ENCODE measurements around the gene LRRC7. TPM values are rescaled to one million over a fixed set of nuclear protein-coding genes. Genes with fewer than 3 reads are reported as not detected.

LRRC7 gene
- total RNA-seq, 3 donors from 2014 or later (not counting 1 experiment from before 2014, with no cell fraction given) = not detected

DNA sequence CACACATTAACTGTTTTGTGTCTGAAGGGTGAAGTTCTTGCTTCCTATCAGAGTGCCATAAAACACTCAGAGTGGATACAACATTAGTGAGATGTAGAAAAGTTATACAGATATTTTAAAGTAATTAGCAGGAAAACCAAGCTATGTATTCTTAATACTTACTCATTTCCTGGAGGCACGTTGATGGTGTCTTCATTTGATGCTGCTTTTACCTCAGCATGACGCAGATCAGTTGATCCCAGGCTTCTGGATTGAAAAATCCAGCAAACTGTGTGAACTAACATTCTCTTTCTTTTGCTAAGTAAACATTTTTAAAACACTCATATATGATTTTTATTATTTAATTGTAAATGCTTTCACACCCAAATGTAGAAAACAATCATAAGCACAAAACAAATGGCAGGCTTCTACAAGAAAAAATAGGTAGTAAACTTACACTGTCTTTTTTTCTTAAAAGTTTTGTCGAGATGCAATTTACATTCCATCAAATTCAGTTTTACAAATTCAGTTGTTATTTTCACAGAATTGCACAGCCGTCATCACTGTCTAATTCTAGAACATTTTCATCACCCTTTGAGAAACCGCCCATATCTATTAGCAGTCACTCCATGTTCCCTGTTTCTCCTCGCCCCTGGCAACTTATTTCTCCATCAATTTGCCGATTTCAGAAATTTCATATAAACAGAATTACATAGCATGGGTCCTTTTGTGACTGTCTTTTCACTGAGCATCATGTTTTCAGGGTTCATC lies 198.9 kb downstream of the LRRC7 start:
- Mint-ChIP-seq H3K27ac (no peak overlapping the region), H3K36me3 (no peaks in the 10 kb centered on the region), H3K9me3 (peaks cover 10 to 13% of the 10 kb centered on the region in 2 donors), H3K4me3 (no peak overlapping the region), H3K4me1 (no peaks in the 10 kb centered on the region), H3K27me3 (ENCODE audit: low read depth in 2 of 2) (no peaks in the 10 kb centered on the region)
- Histone ChIP-seq H3K4me3 (ENCODE audit: low read length) (no peak overlapping the region), H3K4me1 (ENCODE audit: control insufficient read depth, insufficient read depth, low read length) (no peaks in the 10 kb centered on the region), H3K27me3 (ENCODE audit: control insufficient read depth, insufficient read depth, low read length) (no peaks in the 10 kb centered on the region), H3K36me3 (ENCODE audit: control insufficient read depth, insufficient read depth, low read length) (no peaks in the 10 kb centered on the region), H3K9me3 (ENCODE audit: control insufficient read depth, insufficient read depth, low read length) (no peaks in the 10 kb centered on the region), H3K27ac (ENCODE audit: low read length) (no peak overlapping the region)
- intact Hi-C loops (cut with micrococcal nuclease) = no loop called here
- DNase-seq = no peak
- ATAC-seq = no peak
- TF ChIP-seq, protein P1, sequence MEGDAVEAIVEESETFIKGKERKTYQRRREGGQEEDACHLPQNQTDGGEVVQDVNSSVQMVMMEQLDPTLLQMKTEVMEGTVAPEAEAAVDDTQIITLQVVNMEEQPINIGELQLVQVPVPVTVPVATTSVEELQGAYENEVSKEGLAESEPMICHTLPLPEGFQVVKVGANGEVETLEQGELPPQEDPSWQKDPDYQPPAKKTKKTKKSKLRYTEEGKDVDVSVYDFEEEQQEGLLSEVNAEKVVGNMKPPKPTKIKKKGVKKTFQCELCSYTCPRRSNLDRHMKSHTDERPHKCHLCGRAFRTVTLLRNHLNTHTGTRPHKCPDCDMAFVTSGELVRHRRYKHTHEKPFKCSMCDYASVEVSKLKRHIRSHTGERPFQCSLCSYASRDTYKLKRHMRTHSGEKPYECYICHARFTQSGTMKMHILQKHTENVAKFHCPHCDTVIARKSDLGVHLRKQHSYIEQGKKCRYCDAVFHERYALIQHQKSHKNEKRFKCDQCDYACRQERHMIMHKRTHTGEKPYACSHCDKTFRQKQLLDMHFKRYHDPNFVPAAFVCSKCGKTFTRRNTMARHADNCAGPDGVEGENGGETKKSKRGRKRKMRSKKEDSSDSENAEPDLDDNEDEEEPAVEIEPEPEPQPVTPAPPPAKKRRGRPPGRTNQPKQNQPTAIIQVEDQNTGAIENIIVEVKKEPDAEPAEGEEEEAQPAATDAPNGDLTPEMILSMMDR (IDR thresholded peaks at IDR 0.05) = no peak
- WGBS (ENCODE audit: insufficient coverage) = 76% methylated on average over 7 of the region's 7 CpGs

DNA sequence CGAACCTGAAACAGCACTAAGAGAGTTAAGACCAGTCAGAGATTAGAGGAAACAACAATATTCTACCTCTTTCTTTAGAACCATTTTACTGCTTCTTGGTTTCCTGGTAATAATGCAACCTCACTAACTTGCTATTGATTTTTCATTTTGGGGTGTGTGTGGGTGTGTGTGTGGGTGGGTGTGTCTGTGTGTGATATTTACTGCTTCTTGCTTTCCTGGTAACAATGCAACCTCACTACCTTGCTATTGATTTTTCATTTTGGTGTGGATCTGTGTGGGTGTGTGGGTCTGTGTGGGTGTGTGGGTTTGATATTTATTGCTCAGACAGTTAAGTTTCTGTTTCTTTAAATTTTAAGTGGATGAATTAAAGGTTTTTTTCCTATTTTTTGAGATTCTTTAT lies 208.8 kb downstream of the LRRC7 start:
- Mint-ChIP-seq H3K27me3 (ENCODE audit: low read depth in 2 of 2) (no peaks in the 10 kb centered on the region), H3K4me3 (no peak overlapping the region), H3K36me3 (no peaks in the 10 kb centered on the region), H3K9me3 (peaks cover 24 to 27% of the 10 kb centered on the region in 2 donors), H3K27ac (no peak overlapping the region), H3K4me1 (no peaks in the 10 kb centered on the region)
- H3K4me3 ChIP-seq (ENCODE audit: low read length) = no peak overlapping the region
- H3K9me3 ChIP-seq (ENCODE audit: control insufficient read depth, insufficient read depth, low read length) = no peaks in the 10 kb centered on the region
- ATAC-seq (no peak), DNase-seq (no peak)
- no peak overlapping the region for H3K27ac ChIP-seq (ENCODE audit: low read length)
- no peaks in the 10 kb centered on the region for H3K4me1 ChIP-seq (ENCODE audit: control insufficient read depth, insufficient read depth, low read length)
- H3K36me3 ChIP-seq (ENCODE audit: control insufficient read depth, insufficient read depth, low read length) = no peaks in the 10 kb centered on the region
- intact Hi-C loops (cut with micrococcal nuclease) = no loop called here
- no CpG with 5 or more reads among the region's 1 CpG for WGBS (ENCODE audit: insufficient coverage)
- TF ChIP-seq, protein P1 (IDR thresholded peaks at IDR 0.05) = no peak
- no peaks in the 10 kb centered on the region for H3K27me3 ChIP-seq (ENCODE audit: control insufficient read depth, insufficient read depth, low read length)

DNA sequence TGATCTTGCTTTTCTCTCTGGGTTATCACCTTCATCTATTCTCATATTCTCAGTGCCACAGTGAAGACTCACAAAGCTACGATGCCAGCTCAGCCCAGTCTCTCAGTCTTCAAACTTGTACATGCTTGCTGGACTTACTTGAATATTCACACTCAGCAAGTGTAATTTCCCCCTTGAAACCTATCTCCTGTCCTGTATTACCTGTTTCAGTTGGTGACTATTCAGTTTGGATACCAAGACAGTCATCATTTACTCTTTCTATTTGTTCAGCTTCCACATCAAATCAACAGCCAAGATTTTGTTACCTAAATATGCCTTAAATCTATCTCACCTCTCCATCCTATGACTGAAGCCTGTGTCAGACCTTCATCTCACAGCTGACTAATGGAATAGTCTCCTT lies 209.7 kb downstream of the LRRC7 start:
- Histone ChIP-seq H3K27ac (ENCODE audit: low read length) (no peak overlapping the region), H3K4me1 (ENCODE audit: control insufficient read depth, insufficient read depth, low read length) (no peaks in the 10 kb centered on the region), H3K9me3 (ENCODE audit: control insufficient read depth, insufficient read depth, low read length) (no peaks in the 10 kb centered on the region), H3K36me3 (ENCODE audit: control insufficient read depth, insufficient read depth, low read length) (no peaks in the 10 kb centered on the region), H3K4me3 (ENCODE audit: low read length) (no peak overlapping the region), H3K27me3 (ENCODE audit: control insufficient read depth, insufficient read depth, low read length) (no peaks in the 10 kb centered on the region)
- WGBS (ENCODE audit: insufficient coverage) = 90% methylated on average over 1 of the region's 1 CpG
- Mint-ChIP-seq H3K4me1 (no peaks in the 10 kb centered on the region), H3K27ac (no peak overlapping the region), H3K36me3 (no peaks in the 10 kb centered on the region), H3K4me3 (no peak overlapping the region), H3K9me3 (peaks cover 24 to 27% of the 10 kb centered on the region in 2 donors), H3K27me3 (ENCODE audit: low read depth in 2 of 2) (no peaks in the 10 kb centered on the region)
- intact Hi-C loops (cut with micrococcal nuclease) = no loop called here
- no peak for DNase-seq
- no peak for ATAC-seq
- TF ChIP-seq, protein P1 (IDR thresholded peaks at IDR 0.05) = no peak

DNA sequence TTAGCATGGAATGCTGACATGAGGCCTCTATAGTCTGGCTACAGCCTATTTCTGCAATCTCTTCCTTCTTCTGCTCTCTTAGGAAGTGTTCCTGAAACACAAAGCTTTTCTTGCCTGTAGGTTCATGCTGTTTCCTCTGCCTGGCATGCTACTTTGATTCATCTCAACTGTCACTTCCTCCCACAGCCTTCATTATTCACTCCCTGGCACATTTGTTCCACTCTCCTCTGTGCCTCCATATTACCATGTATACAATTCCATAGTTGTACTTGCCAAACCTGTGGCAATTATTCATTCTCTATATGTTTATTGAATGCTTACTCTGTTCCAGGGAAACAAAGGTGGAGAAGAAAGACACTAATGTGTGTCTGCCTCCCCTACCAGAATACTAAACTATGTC lies 210.2 kb downstream of the LRRC7 start:
- Mint-ChIP-seq H3K4me1 (no peaks in the 10 kb centered on the region), H3K4me3 (no peak overlapping the region), H3K9me3 (peaks cover 20 to 24% of the 10 kb centered on the region in 2 donors), H3K27ac (no peak overlapping the region), H3K27me3 (ENCODE audit: low read depth in 2 of 2) (no peaks in the 10 kb centered on the region), H3K36me3 (no peaks in the 10 kb centered on the region)
- no peak overlapping the region for H3K27ac ChIP-seq (ENCODE audit: low read length)
- no peak overlapping the region for H3K4me3 ChIP-seq (ENCODE audit: low read length)
- ATAC-seq (no peak), DNase-seq (no peak)
- TF ChIP-seq, protein P1 (IDR thresholded peaks at IDR 0.05) = no peak
- intact Hi-C loops (cut with micrococcal nuclease) = no loop called here
- H3K4me1 ChIP-seq (ENCODE audit: control insufficient read depth, insufficient read depth, low read length) = no peaks in the 10 kb centered on the region
- no peaks in the 10 kb centered on the region for H3K9me3 ChIP-seq (ENCODE audit: control insufficient read depth, insufficient read depth, low read length)
- H3K36me3 ChIP-seq (ENCODE audit: control insufficient read depth, insufficient read depth, low read length) = no peaks in the 10 kb centered on the region
- no peaks in the 10 kb centered on the region for H3K27me3 ChIP-seq (ENCODE audit: control insufficient read depth, insufficient read depth, low read length)

Data from natural killer cell (primary cell).